Upper lobe of left lung (tissue), 4 donors: ENCODE results near the gene CMPK2.

ENCODE experiments used
- POLR2A ChIP-seq, 4 donors: fragments of 450-650 bp; IDR thresholded peaks; one replicate each; pipeline ENCODE4 v1.5.1; 2016 to 2017; ENCODE audit warnings: antibody characterized with exemption in 4 of 4, mild to moderate bottlenecking in 2 of 4
- TF ChIP-seq, protein P1 (sequence below), 6 experiments: fragments of 450-650 bp in 4 of 6; fragments of 200-600 bp in 2 of 6; sonication (generic) in 2 of 6; IDR thresholded peaks; one replicate each; pipeline ENCODE4 v1.5.1; 2016 to 2019; ENCODE audit warnings: antibody characterized with exemption in 6 of 6

DNA sequence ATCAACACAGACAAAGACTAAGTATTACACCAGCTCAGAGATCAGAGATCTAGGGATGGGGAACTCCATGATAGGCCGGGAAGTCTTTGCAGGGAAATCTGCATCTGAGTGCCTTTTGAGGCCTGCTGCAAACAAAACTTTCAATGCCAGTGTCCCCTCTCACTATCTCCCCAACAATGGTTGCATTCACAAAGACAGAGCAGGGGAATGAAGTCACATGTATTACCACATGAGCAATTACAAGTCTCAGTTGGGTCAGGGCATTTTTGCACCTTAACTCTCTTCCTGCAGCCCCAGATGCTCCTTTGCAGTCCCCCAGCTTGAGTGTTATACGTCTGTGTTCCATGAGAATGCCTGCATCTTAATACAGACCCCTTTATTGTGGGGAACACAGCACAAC is 49.7 kb upstream of the CMPK2 start:
- TF ChIP-seq, protein P1, sequence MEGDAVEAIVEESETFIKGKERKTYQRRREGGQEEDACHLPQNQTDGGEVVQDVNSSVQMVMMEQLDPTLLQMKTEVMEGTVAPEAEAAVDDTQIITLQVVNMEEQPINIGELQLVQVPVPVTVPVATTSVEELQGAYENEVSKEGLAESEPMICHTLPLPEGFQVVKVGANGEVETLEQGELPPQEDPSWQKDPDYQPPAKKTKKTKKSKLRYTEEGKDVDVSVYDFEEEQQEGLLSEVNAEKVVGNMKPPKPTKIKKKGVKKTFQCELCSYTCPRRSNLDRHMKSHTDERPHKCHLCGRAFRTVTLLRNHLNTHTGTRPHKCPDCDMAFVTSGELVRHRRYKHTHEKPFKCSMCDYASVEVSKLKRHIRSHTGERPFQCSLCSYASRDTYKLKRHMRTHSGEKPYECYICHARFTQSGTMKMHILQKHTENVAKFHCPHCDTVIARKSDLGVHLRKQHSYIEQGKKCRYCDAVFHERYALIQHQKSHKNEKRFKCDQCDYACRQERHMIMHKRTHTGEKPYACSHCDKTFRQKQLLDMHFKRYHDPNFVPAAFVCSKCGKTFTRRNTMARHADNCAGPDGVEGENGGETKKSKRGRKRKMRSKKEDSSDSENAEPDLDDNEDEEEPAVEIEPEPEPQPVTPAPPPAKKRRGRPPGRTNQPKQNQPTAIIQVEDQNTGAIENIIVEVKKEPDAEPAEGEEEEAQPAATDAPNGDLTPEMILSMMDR (IDR thresholded peaks at IDR 0.05) = no peak
- TF ChIP-seq POLR2A (IDR thresholded peaks at IDR 0.05) = no peak
